ENCODE data around the gene DPP6.

Gene DPP6

GRCh38 chr7:154882931-154883474 lies 830.8 kb downstream of the DPP6 start:
- TF ChIP-seq REST (IDR thresholded peaks at IDR 0.05; ENCODE audit: low read depth) = no peak
- no peak for TF ChIP-seq TCF12 (IDR thresholded peaks at IDR 0.05; ENCODE audit: low read depth)
- TF ChIP-seq CEBPB (IDR thresholded peaks at IDR 0.05) = no peak
- no peak for TF ChIP-seq USF1 (IDR thresholded peaks at IDR 0.05)
- no peak for TF ChIP-seq RAD21 (IDR thresholded peaks at IDR 0.05; ENCODE audit: low read depth)
- no peak for TF ChIP-seq TAF1 (IDR thresholded peaks at IDR 0.05; ENCODE audit: low read depth)
- TF ChIP-seq EGR1 (IDR thresholded peaks at IDR 0.05) = no peak
- TF ChIP-seq NFIC (IDR thresholded peaks at IDR 0.05) = no peak
- TF ChIP-seq ZBTB7A (IDR thresholded peaks at IDR 0.05; ENCODE audit: low read depth) = no peak
- no peak for TF ChIP-seq YY1 (IDR thresholded peaks at IDR 0.05; ENCODE audit: low read depth)
- TF ChIP-seq CREB1 (IDR thresholded peaks at IDR 0.05; ENCODE audit: low read depth) = no peak
- no peak for TF ChIP-seq MAX (IDR thresholded peaks at IDR 0.05)
- TF ChIP-seq FOXM1 (IDR thresholded peaks at IDR 0.05; ENCODE audit: borderline replicate concordance, low read depth) = no peak
- TF ChIP-seq TEAD4 (IDR thresholded peaks at IDR 0.05) = no peak
- no peak for TF ChIP-seq EP300 (IDR thresholded peaks at IDR 0.05; ENCODE audit: borderline replicate concordance)

- no peak for TF ChIP-seq CEBPB (IDR thresholded peaks at IDR 0.05)
- no peak for TF ChIP-seq TEAD4 (IDR thresholded peaks at IDR 0.05)
- no peak for TF ChIP-seq RAD21 (IDR thresholded peaks at IDR 0.05; ENCODE audit: low read depth)
- TF ChIP-seq FOXM1 (IDR thresholded peaks at IDR 0.05; ENCODE audit: borderline replicate concordance, low read depth) = no peak
- TF ChIP-seq CREB1 (IDR thresholded peaks at IDR 0.05; ENCODE audit: low read depth) = no peak
- no peak for TF ChIP-seq REST (IDR thresholded peaks at IDR 0.05; ENCODE audit: low read depth)
- TF ChIP-seq ZBTB7A (IDR thresholded peaks at IDR 0.05; ENCODE audit: low read depth) = no peak
- TF ChIP-seq USF1 (IDR thresholded peaks at IDR 0.05) = no peak
- TF ChIP-seq YY1 (IDR thresholded peaks at IDR 0.05; ENCODE audit: low read depth) = no peak
- no peak for TF ChIP-seq NFIC (IDR thresholded peaks at IDR 0.05)
- no peak for TF ChIP-seq EGR1 (IDR thresholded peaks at IDR 0.05)
- no peak for TF ChIP-seq TCF12 (IDR thresholded peaks at IDR 0.05; ENCODE audit: low read depth)
- TF ChIP-seq MAX (IDR thresholded peaks at IDR 0.05) = no peak
- no peak for TF ChIP-seq EP300 (IDR thresholded peaks at IDR 0.05; ENCODE audit: borderline replicate concordance)
- no peak for TF ChIP-seq TAF1 (IDR thresholded peaks at IDR 0.05; ENCODE audit: low read depth)
Observed at GRCh38 chr7:154884348-154884920, 832.2 kb downstream of the DPP6 start.

- no peak for TF ChIP-seq MAX (IDR thresholded peaks at IDR 0.05)
- no peak for TF ChIP-seq RAD21 (IDR thresholded peaks at IDR 0.05; ENCODE audit: low read depth)
- no peak for TF ChIP-seq TAF1 (IDR thresholded peaks at IDR 0.05; ENCODE audit: low read depth)
- TF ChIP-seq NFIC (IDR thresholded peaks at IDR 0.05) = no peak
- TF ChIP-seq REST (IDR thresholded peaks at IDR 0.05; ENCODE audit: low read depth) = no peak
- no peak for TF ChIP-seq TCF12 (IDR thresholded peaks at IDR 0.05; ENCODE audit: low read depth)
- TF ChIP-seq FOXM1 (IDR thresholded peaks at IDR 0.05; ENCODE audit: borderline replicate concordance, low read depth) = no peak
- TF ChIP-seq TEAD4 (IDR thresholded peaks at IDR 0.05) = no peak
- no peak for TF ChIP-seq YY1 (IDR thresholded peaks at IDR 0.05; ENCODE audit: low read depth)
Observed at GRCh38 chr7:154886591-154886990, 834.4 kb downstream of the DPP6 start.

GRCh38 chr7:154888690-154889089 lies 836.5 kb downstream of the DPP6 start:
- TF ChIP-seq TAF1 (IDR thresholded peaks at IDR 0.05; ENCODE audit: low read depth) = no peak
- TF ChIP-seq TEAD4 (IDR thresholded peaks at IDR 0.05) = no peak
- TF ChIP-seq FOXM1 (IDR thresholded peaks at IDR 0.05; ENCODE audit: borderline replicate concordance, low read depth) = no peak
- TF ChIP-seq CREB1 (IDR thresholded peaks at IDR 0.05; ENCODE audit: low read depth) = no peak
- no peak for TF ChIP-seq USF1 (IDR thresholded peaks at IDR 0.05)
- no peak for TF ChIP-seq EP300 (IDR thresholded peaks at IDR 0.05; ENCODE audit: borderline replicate concordance)
- TF ChIP-seq ZBTB7A (IDR thresholded peaks at IDR 0.05; ENCODE audit: low read depth) = no peak
- TF ChIP-seq MAX (IDR thresholded peaks at IDR 0.05) = no peak
- no peak for TF ChIP-seq YY1 (IDR thresholded peaks at IDR 0.05; ENCODE audit: low read depth)
- TF ChIP-seq REST (IDR thresholded peaks at IDR 0.05; ENCODE audit: low read depth) = no peak
- no peak for TF ChIP-seq NFIC (IDR thresholded peaks at IDR 0.05)

All from Ishikawa (cell line).